ENCODE measurements around the gene CKAP2L.
"Not testable (repeated sequence)": the region's sequence is repeated elsewhere in the genome, so short reads cannot be mapped to it uniquely, and the experiment has no call there.

The CKAP2L gene

GRCh38 chr2:112722816-112723546 is 41.4 kb downstream of the CKAP2L start:
- Histone ChIP-seq H3K27me3 (ENCODE audit: control insufficient read depth, low read length) (peaks cover under 1% of the 10 kb centered on the region; the same call in 1 of the 2 replicates), H3K4me3 (ENCODE audit: low read length) (no peak overlapping the region), H3K36me3 (ENCODE audit: control insufficient read depth, low read length) (no peaks in the 10 kb centered on the region), H3F3A (ENCODE audit: control insufficient read depth, insufficient read depth) (no peaks in the 10 kb centered on the region), H3K9me2 (replicated peaks; ENCODE audit: control insufficient read depth, low read length) (no peaks in the 10 kb centered on the region), H3K79me2 (ENCODE audit: control insufficient read depth, low read length) (no peaks in the 10 kb centered on the region), H3K4me2 (ENCODE audit: low read length) (no peak overlapping the region), H3K4me1 (ENCODE audit: control insufficient read depth, low read length) (peaks cover 5% of the 10 kb centered on the region), H4K20me1 (ENCODE audit: control insufficient read depth, insufficient read depth, low read depth, low read length) (no peaks in the 10 kb centered on the region), H3K27ac (ENCODE audit: low read depth, low read length) (no peak overlapping the region), H3K9me3 (ENCODE audit: control insufficient read depth, insufficient read depth, low read length) (no peaks in the 10 kb centered on the region)
- TF ChIP-seq CTCF (IDR thresholded peaks at IDR 0.05; ENCODE audit: low read depth, low read length, poor library complexity, severe bottlenecking), result no peak
- no peak for TF ChIP-seq EZH2phosphoT487 (IDR thresholded peaks at IDR 0.05; ENCODE audit: borderline replicate concordance, low read length)

DNA sequence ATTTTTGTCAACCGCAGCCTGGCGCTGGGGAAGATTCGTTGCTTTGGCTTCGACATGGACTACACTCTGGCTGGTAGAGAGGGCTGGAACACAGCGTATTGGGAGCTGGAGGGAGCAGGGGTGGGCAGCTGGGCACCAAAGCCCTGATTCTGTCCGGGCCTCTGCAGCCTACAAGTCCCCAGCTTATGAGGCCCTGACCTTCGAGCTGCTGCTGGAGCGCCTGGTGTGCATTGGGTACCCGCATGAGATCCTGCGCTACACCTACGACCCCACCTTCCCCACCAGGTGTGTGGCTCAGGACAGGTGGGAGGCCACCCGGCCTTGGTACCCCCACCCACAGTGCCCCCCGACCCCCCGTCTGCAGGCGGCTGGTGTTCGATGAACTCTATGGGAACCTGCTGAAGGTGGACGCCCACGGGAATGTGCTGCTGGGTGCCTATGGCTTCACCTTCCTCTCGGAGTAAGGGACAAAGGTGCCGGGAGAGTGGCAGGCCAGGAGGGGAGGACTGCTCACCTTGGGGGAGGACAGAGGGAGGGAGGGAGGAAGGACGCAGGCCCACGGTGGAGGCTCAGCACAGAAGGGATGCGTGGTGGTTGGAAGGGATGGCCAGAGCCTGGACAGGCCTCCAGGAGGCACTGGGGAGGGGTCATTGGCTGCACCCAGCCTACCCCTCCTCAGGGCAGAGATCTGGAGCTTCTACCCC is 42.4 kb downstream of the CKAP2L start:
- Histone ChIP-seq H4K20me1 (ENCODE audit: control insufficient read depth, insufficient read depth, low read depth, low read length) (no peaks in the 10 kb centered on the region), H3K79me2 (ENCODE audit: control insufficient read depth, low read length) (no peaks in the 10 kb centered on the region), H3K4me1 (ENCODE audit: control insufficient read depth, low read length) (peaks cover 5% of the 10 kb centered on the region), H3K4me2 (ENCODE audit: low read length) (no peak overlapping the region), H3F3A (ENCODE audit: control insufficient read depth, insufficient read depth) (no peaks in the 10 kb centered on the region), H3K9me3 (ENCODE audit: control insufficient read depth, insufficient read depth, low read length) (no peaks in the 10 kb centered on the region), H3K27ac (ENCODE audit: low read depth, low read length) (no peak overlapping the region), H3K4me3 (ENCODE audit: low read length) (no peak overlapping the region), H3K9me2 (replicated peaks; ENCODE audit: control insufficient read depth, low read length) (no peaks in the 10 kb centered on the region), H3K36me3 (ENCODE audit: control insufficient read depth, low read length) (no peaks in the 10 kb centered on the region), H3K27me3 (ENCODE audit: control insufficient read depth, low read length) (no peaks in the 10 kb centered on the region)
- TF ChIP-seq CTCF (IDR thresholded peaks at IDR 0.05; ENCODE audit: low read depth, low read length, poor library complexity, severe bottlenecking) (no peak), EZH2phosphoT487 (IDR thresholded peaks at IDR 0.05; ENCODE audit: borderline replicate concordance, low read length) (no peak)

GRCh38 chr2:112720785-112721184 is 43.6 kb downstream of the CKAP2L start, which contains the start of gene NT5DC4:
NT5DC4 (plus strand) TSS chr2:112721020; CDS start chr2:112721080, 60 bp downstream.
- no peak within 1 kb of the TSS for H3K27ac ChIP-seq (ENCODE audit: low read depth, low read length)
- no peak for TF ChIP-seq EZH2phosphoT487 (IDR thresholded peaks at IDR 0.05; ENCODE audit: borderline replicate concordance, low read length)
- no peaks in the 10 kb centered on the region for H3K4me1 ChIP-seq (ENCODE audit: control insufficient read depth, low read length)
- no peak within 1 kb of the TSS for H3K4me3 ChIP-seq (ENCODE audit: low read length)
- no peaks in the 10 kb centered on the region for H3K79me2 ChIP-seq (ENCODE audit: control insufficient read depth, low read length)
- no peaks in the 10 kb centered on the region for H3K27me3 ChIP-seq (ENCODE audit: control insufficient read depth, low read length)
- H3K4me2 ChIP-seq (ENCODE audit: low read length), result no peak within 1 kb of the TSS
- H3K9me2 ChIP-seq (replicated peaks; ENCODE audit: control insufficient read depth, low read length), result no peaks in the 10 kb centered on the region
- no peaks in the 10 kb centered on the region for H3K36me3 ChIP-seq (ENCODE audit: control insufficient read depth, low read length)
- no peaks in the 10 kb centered on the region for H3K9me3 ChIP-seq (ENCODE audit: control insufficient read depth, insufficient read depth, low read length)
- H3F3A ChIP-seq (ENCODE audit: control insufficient read depth, insufficient read depth), result no peaks in the 10 kb centered on the region
- H4K20me1 ChIP-seq (ENCODE audit: control insufficient read depth, insufficient read depth, low read depth, low read length), result no peaks in the 10 kb centered on the region

- no peaks in the 10 kb centered on the region for H3K27me3 ChIP-seq (ENCODE audit: control insufficient read depth, low read length)
- H3K36me3 ChIP-seq (ENCODE audit: control insufficient read depth, low read length), result no peaks in the 10 kb centered on the region
- H3K9me2 ChIP-seq (replicated peaks; ENCODE audit: control insufficient read depth, low read length), result no peaks in the 10 kb centered on the region
- no peaks in the 10 kb centered on the region for H4K20me1 ChIP-seq (ENCODE audit: control insufficient read depth, insufficient read depth, low read depth, low read length)
- no peaks in the 10 kb centered on the region for H3F3A ChIP-seq (ENCODE audit: control insufficient read depth, insufficient read depth)
- no peaks in the 10 kb centered on the region for H3K79me2 ChIP-seq (ENCODE audit: control insufficient read depth, low read length)
- no peak for TF ChIP-seq EZH2phosphoT487 (IDR thresholded peaks at IDR 0.05; ENCODE audit: borderline replicate concordance, low read length)
- no peak for TF ChIP-seq CTCF (IDR thresholded peaks at IDR 0.05; ENCODE audit: low read depth, low read length, poor library complexity, severe bottlenecking)
- no peak overlapping the region for H3K27ac ChIP-seq (ENCODE audit: low read depth, low read length)
- no peaks in the 10 kb centered on the region for H3K9me3 ChIP-seq (ENCODE audit: control insufficient read depth, insufficient read depth, low read length)
- H3K4me1 ChIP-seq (ENCODE audit: control insufficient read depth, low read length), result no peaks in the 10 kb centered on the region
- H3K4me3 ChIP-seq (ENCODE audit: low read length), result no peak overlapping the region
- no peak overlapping the region for H3K4me2 ChIP-seq (ENCODE audit: low read length)
Measured at GRCh38 chr2:112718863-112719370, 45.5 kb downstream of the CKAP2L start.

DNA sequence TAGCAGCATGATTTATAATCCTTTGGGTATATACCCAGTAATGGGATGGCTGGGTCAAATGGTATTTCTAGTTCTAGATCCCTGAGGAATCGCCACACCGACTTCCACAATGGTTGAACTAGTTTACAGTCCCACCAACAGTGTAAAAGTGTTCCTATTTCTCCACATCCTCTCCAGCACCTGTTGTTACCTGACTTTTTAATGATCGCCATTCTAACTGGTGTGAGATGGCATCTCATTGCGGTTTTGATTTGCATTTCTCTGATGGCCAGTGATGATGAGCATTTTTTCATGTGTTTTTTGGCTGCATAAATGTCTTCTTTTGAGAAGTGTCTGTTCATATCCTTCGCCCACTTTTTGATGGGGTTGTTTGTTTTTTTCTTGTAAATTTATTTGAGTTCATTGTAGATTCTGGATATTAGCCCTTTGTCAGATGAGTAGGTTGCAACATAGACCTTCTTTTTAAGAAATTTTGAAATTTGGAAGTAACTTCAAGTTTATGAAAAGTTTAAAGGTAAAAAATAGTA is 47.5 kb downstream of the CKAP2L start:
- not testable (repeated sequence) for H3K4me3 ChIP-seq (ENCODE audit: low read length); H3K27me3 ChIP-seq (ENCODE audit: control insufficient read depth, low read length); H3K4me1 ChIP-seq (ENCODE audit: control insufficient read depth, low read length); H3K4me2 ChIP-seq (ENCODE audit: low read length); H3K79me2 ChIP-seq (ENCODE audit: control insufficient read depth, low read length); H3K36me3 ChIP-seq (ENCODE audit: control insufficient read depth, low read length); H3F3A ChIP-seq (ENCODE audit: control insufficient read depth, insufficient read depth); H4K20me1 ChIP-seq (ENCODE audit: control insufficient read depth, insufficient read depth, low read depth, low read length); H3K9me2 ChIP-seq (replicated peaks; ENCODE audit: control insufficient read depth, low read length); H3K27ac ChIP-seq (ENCODE audit: low read depth, low read length); H3K9me3 ChIP-seq (ENCODE audit: control insufficient read depth, insufficient read depth, low read length)

All from DOHH2 (cell line).